SU-DHL-6 (cell line): ENCODE results near the gene ZMAT3.

Source experiments
- EZH2phosphoT487 ChIP-seq: fragments of 200-600 bp; sonication (generic), shearing (Covaris generic); conservative IDR thresholded peaks from 2 replicates; pipeline ENCODE4 v1.6.1; 2018; ENCODE audit warnings: mild to moderate bottlenecking, antibody characterized with exemption, low read length, moderate library complexity, mixed read lengths
- TF ChIP-seq, protein P1 (sequence below): fragments of 200-600 bp; sonication (generic); IDR thresholded peaks from one replicate; pipeline ENCODE4 v1.5.1; 2017; ENCODE audit warnings: antibody characterized with exemption, mild to moderate bottlenecking, low read length, moderate library complexity; ENCODE audit not compliant: insufficient read depth, poor library complexity, severe bottlenecking

DNA sequence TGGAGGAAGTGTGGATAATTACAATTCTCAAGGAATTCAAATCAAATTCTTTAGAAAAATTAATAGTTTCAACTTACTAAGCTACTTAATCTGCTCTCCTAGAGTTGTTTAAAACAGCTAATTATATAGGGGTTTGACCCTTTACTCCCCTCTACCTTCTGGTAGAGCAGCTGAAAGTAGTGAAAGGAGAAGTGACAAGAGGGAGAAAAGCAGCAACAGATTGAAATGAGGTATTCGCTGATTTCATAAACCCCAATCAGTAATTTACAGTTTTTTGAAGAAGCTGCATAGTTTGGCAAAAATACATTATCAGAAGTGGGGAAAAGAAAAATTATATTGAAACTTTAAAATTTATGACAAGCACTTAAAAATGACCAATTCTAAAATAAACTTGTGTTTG is 52.8 kb downstream of the ZMAT3 start:
- no peak for TF ChIP-seq EZH2phosphoT487
- TF ChIP-seq, protein P1, sequence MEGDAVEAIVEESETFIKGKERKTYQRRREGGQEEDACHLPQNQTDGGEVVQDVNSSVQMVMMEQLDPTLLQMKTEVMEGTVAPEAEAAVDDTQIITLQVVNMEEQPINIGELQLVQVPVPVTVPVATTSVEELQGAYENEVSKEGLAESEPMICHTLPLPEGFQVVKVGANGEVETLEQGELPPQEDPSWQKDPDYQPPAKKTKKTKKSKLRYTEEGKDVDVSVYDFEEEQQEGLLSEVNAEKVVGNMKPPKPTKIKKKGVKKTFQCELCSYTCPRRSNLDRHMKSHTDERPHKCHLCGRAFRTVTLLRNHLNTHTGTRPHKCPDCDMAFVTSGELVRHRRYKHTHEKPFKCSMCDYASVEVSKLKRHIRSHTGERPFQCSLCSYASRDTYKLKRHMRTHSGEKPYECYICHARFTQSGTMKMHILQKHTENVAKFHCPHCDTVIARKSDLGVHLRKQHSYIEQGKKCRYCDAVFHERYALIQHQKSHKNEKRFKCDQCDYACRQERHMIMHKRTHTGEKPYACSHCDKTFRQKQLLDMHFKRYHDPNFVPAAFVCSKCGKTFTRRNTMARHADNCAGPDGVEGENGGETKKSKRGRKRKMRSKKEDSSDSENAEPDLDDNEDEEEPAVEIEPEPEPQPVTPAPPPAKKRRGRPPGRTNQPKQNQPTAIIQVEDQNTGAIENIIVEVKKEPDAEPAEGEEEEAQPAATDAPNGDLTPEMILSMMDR, result no peak
